Measurements from ENCODE around the gene C2CD2. TPM values are rescaled to one million over a fixed set of nuclear protein-coding genes. Genes with fewer than 3 reads are reported as not detected.

Gene C2CD2
- total and polyA plus RNA-seq, 2 of the 8 experiments (the other 6 are each of a cell fraction or from before 2014, with no cell fraction given): 10.4 to 13.0 TPM

DNA sequence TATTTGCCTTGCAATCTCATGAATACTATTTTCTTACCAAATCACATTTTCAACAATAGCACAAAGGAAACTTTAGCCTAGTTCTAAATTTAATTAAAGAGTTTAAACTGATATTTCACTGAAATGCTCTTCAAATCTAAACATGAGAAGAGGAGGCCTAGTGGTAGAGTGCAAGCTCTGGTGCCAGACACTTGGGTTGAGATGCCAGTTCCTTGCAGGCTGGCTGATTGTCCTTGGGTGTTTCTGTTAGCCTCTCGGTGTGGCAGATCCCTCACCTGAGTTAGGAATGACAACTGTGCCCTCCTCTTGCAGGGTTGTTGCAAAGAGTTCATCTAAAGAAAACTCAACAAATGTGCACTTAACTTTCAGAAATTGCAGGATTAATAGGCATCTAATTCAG is 43.8 kb upstream of the C2CD2 start:
- TF ChIP-seq CTBP2 (IDR thresholded peaks at IDR 0.05; ENCODE audit: borderline replicate concordance, insufficient read depth, insufficient read length, low read length) (no peak), ZNF274 (IDR thresholded peaks at IDR 0.05; ENCODE audit: borderline replicate concordance, extremely low read depth, low read length) (no peak), SP2 (IDR thresholded peaks at IDR 0.05; ENCODE audit: low read length) (no peak)
- no peak overlapping the region for H4K91ac ChIP-seq (replicated peaks; ENCODE audit: insufficient read length, low read length)
- H3K79me2 ChIP-seq (ENCODE audit: control insufficient read depth in 1 of 2, insufficient read depth in 2 of 2, low read length in 2 of 2): peaks cover 0 to 6% of the 10 kb centered on the region in 2 experiments; a peak in 1 of 4 replicates
- no peak for FAIRE-seq
- 92% methylated on average over 1 of the region's 1 CpG; no CpG with 5 or more reads in 1 of the 2 experiments for WGBS, 2 experiments (ENCODE audit: extremely low coverage in 1 of 2, insufficient coverage in 1 of 2, insufficient read length in 1 of 2, insufficient replicate concordance in 2 of 2, low coverage in 1 of 2, low lambda C conversion rate in 2 of 2, missing lambda C conversion rate in 1 of 2)
- H2BK5ac ChIP-seq (ENCODE audit: low read depth, low read length): no peak overlapping the region
- no peak overlapping the region for H2AK5ac ChIP-seq (ENCODE audit: low read depth, low read length)
- H4K5ac ChIP-seq (ENCODE audit: insufficient read length, low read depth, low read length): no peak overlapping the region
- no peak overlapping the region for H3K9ac ChIP-seq (replicated peaks in 1 of 4; ENCODE audit: extremely low read depth in 1 of 4, low read depth in 3 of 4, low read length in 3 of 4)
- peaks cover 15 to 18% of the 10 kb centered on the region in 2 experiments for H3K9me3 ChIP-seq (ENCODE audit: insufficient read depth in 2 of 2, low read depth in 1 of 2, low read length in 1 of 2)
- H4K8ac ChIP-seq (ENCODE audit: extremely low read depth, insufficient read depth, low read length): no peak overlapping the region
- H2BK20ac ChIP-seq (ENCODE audit: low read length): no peak overlapping the region
- no peak overlapping the region for H3K23ac ChIP-seq (ENCODE audit: insufficient read length)
- H3K4me2 ChIP-seq (ENCODE audit: insufficient read depth in 1 of 2, low read depth in 2 of 2, low read length in 2 of 2): no peak overlapping the region
- no peak overlapping the region for H2AFZ ChIP-seq (ENCODE audit: low read length)
- H3K4ac ChIP-seq (replicated peaks; ENCODE audit: insufficient read length, low read depth, low read length): no peak overlapping the region
- POLR2A ChIA-PET (ENCODE audit: partially characterized antibody): no interaction called here
- H3K56ac ChIP-seq (replicated peaks; ENCODE audit: insufficient read length, low read depth, low read length): no peak overlapping the region
- no peak overlapping the region for H2BK15ac ChIP-seq (ENCODE audit: low read length)
- H3K36me3 ChIP-seq (ENCODE audit: control insufficient read depth in 2 of 4, insufficient read depth in 4 of 4, low read length in 3 of 4): peaks cover 8 to 48% (median 26%) of the 10 kb centered on the region in 4 experiments; a peak in 7 of 8 replicates
- no peak overlapping the region for H2BK12ac ChIP-seq (ENCODE audit: low read depth, low read length)
- no peaks in the 10 kb centered on the region for H3K27me3 ChIP-seq (replicated peaks in 1 of 4; ENCODE audit: control insufficient read depth in 3 of 4, extremely low read depth in 1 of 4, insufficient read depth in 3 of 4, low read length in 3 of 4)
- 0 out of 2 replicates have a peak, but pooled peaks cover 6% of the 10 kb centered on the region for H3K79me1 ChIP-seq (ENCODE audit: low read depth, low read length)
- H3K23me2 ChIP-seq (ENCODE audit: low read depth, low read length): no peaks in the 10 kb centered on the region
- no peak overlapping the region for H2BK120ac ChIP-seq (replicated peaks; ENCODE audit: low read depth, low read length)
- H3K14ac ChIP-seq (ENCODE audit: insufficient read length): no peak overlapping the region
- no peak overlapping the region for H3K27ac ChIP-seq (ENCODE audit: low read depth, low read length)
- H3K4me1 ChIP-seq (replicated peaks in 1 of 4; ENCODE audit: control insufficient read depth in 3 of 4, insufficient read depth in 4 of 4, low read length in 3 of 4): no peaks in the 10 kb centered on the region
- no peak overlapping the region for H3K4me3 ChIP-seq (ENCODE audit: extremely low read depth in 1 of 4, insufficient read depth in 2 of 4, low read depth in 3 of 4, low read length in 4 of 4)
- no peaks in the 10 kb centered on the region for H4K20me1 ChIP-seq (replicated peaks in 1 of 2; ENCODE audit: control insufficient read depth in 1 of 2, insufficient read depth in 2 of 2, low read length in 2 of 2)
- CTCF ChIA-PET (ENCODE audit: partially characterized antibody): no interaction called here
- no peak overlapping the region for H3K18ac ChIP-seq (ENCODE audit: extremely low read depth, low read length)
- DNase-seq (ENCODE audit: low read depth in 1 of 2, low spot score in 2 of 2): no peak
